Brain microvascular endothelial cell (primary cell): ENCODE results near the gene CLEC1B.

Source experiments
- DNase-seq: peaks from one replicate; pipeline ENCODE4 v3.0.0-alpha.2; 2020
- H3K27ac ChIP-seq: fragments of 250-450 bp; sonication (Bioruptor Pico); 2 replicates; pipeline ENCODE4 v1.5.1; 2020; ENCODE audit warnings: mild to moderate bottlenecking, moderate library complexity
- H3K27me3 ChIP-seq: fragments of 250-450 bp; sonication (Bioruptor Pico); replicated peaks from 2 replicates; pipeline ENCODE4 v1.5.1; 2020; ENCODE audit warnings: mild to moderate bottlenecking
- H3K36me3 ChIP-seq: fragments of 250-450 bp; sonication (Bioruptor Pico); replicated peaks from 2 replicates; pipeline ENCODE4 v1.5.1; 2020; ENCODE audit warnings: mild to moderate bottlenecking
- H3K4me3 ChIP-seq: 2 replicates; pipeline ENCODE4 v1.5.1; 2011; ENCODE audit warnings: low read depth, mild to moderate bottlenecking, control low read depth, low read length, moderate library complexity
- in situ Hi-C: cut with HindIII; loops from 2 replicates; pipeline ENCODE4 v1.10.0; 2017; ENCODE audit warnings: low sequenced_read_pairs, low pct_ligation_motif_present
- TF ChIP-seq, protein P1 (sequence below): IDR thresholded peaks from 2 replicates; pipeline ENCODE4 v1.5.1; 2011; ENCODE audit warnings: low read depth, mild to moderate bottlenecking, moderate library complexity, low read length, control low read depth, inconsistent platforms; ENCODE audit errors: missing control alignments

The CLEC1B gene

DNA sequence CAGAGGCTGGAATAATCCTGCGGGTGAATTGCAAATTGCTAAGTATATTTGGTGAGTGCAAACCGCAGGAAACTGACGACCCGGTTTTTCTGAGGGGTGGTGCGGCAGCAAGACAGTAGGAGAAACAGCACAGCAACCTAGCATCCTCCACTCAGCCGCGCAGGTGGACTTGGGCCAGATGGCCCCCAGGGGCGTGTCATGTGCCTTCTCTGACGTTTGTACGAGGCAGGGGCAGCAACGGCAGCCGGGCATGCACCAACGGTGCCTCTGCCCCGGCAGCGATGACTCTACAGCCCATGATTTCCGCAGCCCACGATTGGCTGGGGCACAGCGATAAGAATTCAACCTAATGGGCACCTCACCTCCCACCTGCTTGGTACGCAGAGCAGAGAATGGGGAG is 55.7 kb downstream of the CLEC1B start:
- Histone ChIP-seq H3K27me3 (no peaks in the 10 kb centered on the region), H3K4me3 (no peak overlapping the region), H3K27ac (no peak overlapping the region), H3K36me3 (no peaks in the 10 kb centered on the region)
- TF ChIP-seq, protein P1, sequence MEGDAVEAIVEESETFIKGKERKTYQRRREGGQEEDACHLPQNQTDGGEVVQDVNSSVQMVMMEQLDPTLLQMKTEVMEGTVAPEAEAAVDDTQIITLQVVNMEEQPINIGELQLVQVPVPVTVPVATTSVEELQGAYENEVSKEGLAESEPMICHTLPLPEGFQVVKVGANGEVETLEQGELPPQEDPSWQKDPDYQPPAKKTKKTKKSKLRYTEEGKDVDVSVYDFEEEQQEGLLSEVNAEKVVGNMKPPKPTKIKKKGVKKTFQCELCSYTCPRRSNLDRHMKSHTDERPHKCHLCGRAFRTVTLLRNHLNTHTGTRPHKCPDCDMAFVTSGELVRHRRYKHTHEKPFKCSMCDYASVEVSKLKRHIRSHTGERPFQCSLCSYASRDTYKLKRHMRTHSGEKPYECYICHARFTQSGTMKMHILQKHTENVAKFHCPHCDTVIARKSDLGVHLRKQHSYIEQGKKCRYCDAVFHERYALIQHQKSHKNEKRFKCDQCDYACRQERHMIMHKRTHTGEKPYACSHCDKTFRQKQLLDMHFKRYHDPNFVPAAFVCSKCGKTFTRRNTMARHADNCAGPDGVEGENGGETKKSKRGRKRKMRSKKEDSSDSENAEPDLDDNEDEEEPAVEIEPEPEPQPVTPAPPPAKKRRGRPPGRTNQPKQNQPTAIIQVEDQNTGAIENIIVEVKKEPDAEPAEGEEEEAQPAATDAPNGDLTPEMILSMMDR, result no peak
- in situ Hi-C loops, result no loop called here
- DNase-seq, result no peak
